Osteoblast (primary cell): ENCODE measurements around the gene SSTR3. TPM values are rescaled to one million over a fixed set of nuclear protein-coding genes. Genes with fewer than 3 reads are reported as not detected.

Source experiments
- DNase-seq: peaks from one replicate; pipeline ENCODE4 v3.0.0; 2011; ENCODE audit warnings: low spot score, mixed read lengths; ENCODE audit not compliant: insufficient read length; ENCODE audit errors: missing footprints
- H2AFZ ChIP-seq: 2 replicates; pipeline ENCODE4 v1.6.0; 2011; ENCODE audit warnings: mild to moderate bottlenecking, low read length
- H3K27ac ChIP-seq: 2 replicates; pipeline ENCODE4 v1.5.1; 2011; ENCODE audit warnings: mild to moderate bottlenecking, low read depth, low read length, moderate library complexity
- H3K27me3 ChIP-seq: 2 replicates; pipeline ENCODE4 v1.6.0; 2012; ENCODE audit warnings: mild to moderate bottlenecking, control low read depth, inconsistent platforms, low read length, moderate library complexity; ENCODE audit not compliant: insufficient read depth
- H3K36me3 ChIP-seq: 2 replicates; pipeline ENCODE4 v1.5.1; 2011; ENCODE audit warnings: mild to moderate bottlenecking, low read length, control low read depth, moderate library complexity; ENCODE audit not compliant: insufficient read depth
- H3K4me1 ChIP-seq: 2 replicates; pipeline ENCODE4 v1.5.1; 2011; ENCODE audit warnings: mild to moderate bottlenecking, low read length, control low read depth, moderate library complexity; ENCODE audit not compliant: insufficient read depth
- H3K4me2 ChIP-seq: 2 replicates; pipeline ENCODE4 v1.6.0; 2011; ENCODE audit warnings: mild to moderate bottlenecking, low read length; ENCODE audit not compliant: insufficient read depth
- H3K4me3 ChIP-seq: fragments of 200-600 bp; sonication (generic); 3 replicates; pipeline ENCODE4 v1.5.1; 2012; ENCODE audit warnings: mild to moderate bottlenecking, low read length, inconsistent platforms; ENCODE audit not compliant: insufficient read depth
- H3K79me2 ChIP-seq: 2 replicates; pipeline ENCODE4 v1.6.0; 2012; ENCODE audit warnings: mild to moderate bottlenecking, low read length, control low read depth, inconsistent platforms; ENCODE audit not compliant: insufficient read depth
- H3K9me3 ChIP-seq: 2 replicates; pipeline ENCODE4 v1.5.1; 2011; ENCODE audit warnings: low read depth, low read length, control low read depth
- H4K20me1 ChIP-seq: 2 replicates; pipeline ENCODE4 v1.6.0; 2012; ENCODE audit warnings: mild to moderate bottlenecking, low read length, control low read depth; ENCODE audit not compliant: insufficient read depth
- CTCF ChIP-seq: IDR thresholded peaks from 2 replicates; pipeline ENCODE4 v1.5.1; 2011; ENCODE audit warnings: mild to moderate bottlenecking, low read depth, low read length, moderate library complexity; ENCODE audit errors: extremely low read depth
- total RNA-seq: library from RNA; depleted of rRNA; stranded (reverse); fragments of >200 nt; gene quantifications from 2 replicates; pipeline ENCODE4 v1.2.3, GENCODE V29; 2012

SSTR3 gene
- total RNA-seq, 1 donor, result not detected

GRCh38 chr22:37178350-37179125, 33.7 kb downstream of the SSTR3 start:
- no peak for TF ChIP-seq CTCF
- Histone ChIP-seq H3K9me3 (no peaks in the 10 kb centered on the region), H3K4me1 (peaks cover 22% of the 10 kb centered on the region), H3K27ac (no peak overlapping the region), H3K4me3 (no peak overlapping the region), H3K4me2 (no peak overlapping the region), H2AFZ (no peak overlapping the region), H3K79me2 (no peaks in the 10 kb centered on the region), H3K36me3 (no peaks in the 10 kb centered on the region), H3K27me3 (peaks cover 7% of the 10 kb centered on the region), H4K20me1 (no peaks in the 10 kb centered on the region)
- DNase-seq, result peak; percentile 73

GRCh38 chr22:37177755-37178154, 34.5 kb downstream of the SSTR3 start:
- H3K9me3 ChIP-seq, result no peaks in the 10 kb centered on the region
- H3K79me2 ChIP-seq, result no peaks in the 10 kb centered on the region
- no peak overlapping the region for H3K4me2 ChIP-seq
- H3K36me3 ChIP-seq, result no peaks in the 10 kb centered on the region
- no peak overlapping the region for H2AFZ ChIP-seq
- H4K20me1 ChIP-seq, result no peaks in the 10 kb centered on the region
- peaks cover 22% of the 10 kb centered on the region for H3K4me1 ChIP-seq
- H3K27me3 ChIP-seq, result peaks cover 10% of the 10 kb centered on the region
- no peak for TF ChIP-seq CTCF
- no peak overlapping the region for H3K27ac ChIP-seq
- peak; percentile 25 for DNase-seq
- no peak overlapping the region for H3K4me3 ChIP-seq

- H3K4me2 ChIP-seq, result peak overlapping the region; percentile 65
- H3K27ac ChIP-seq, result no peak overlapping the region
- H3K36me3 ChIP-seq, result no peaks in the 10 kb centered on the region
- H3K4me3 ChIP-seq, result peak overlapping the region; percentile 57
- H3K27me3 ChIP-seq, result peaks cover 10% of the 10 kb centered on the region
- peak; percentile 46 for DNase-seq
- no peaks in the 10 kb centered on the region for H3K79me2 ChIP-seq
- H3K9me3 ChIP-seq, result no peaks in the 10 kb centered on the region
- no peaks in the 10 kb centered on the region for H4K20me1 ChIP-seq
- H2AFZ ChIP-seq, result no peak overlapping the region
- TF ChIP-seq CTCF, result no peak
- peaks cover 22% of the 10 kb centered on the region for H3K4me1 ChIP-seq
Observed at GRCh38 chr22:37177221-37177620, 35.1 kb downstream of the SSTR3 start.

GRCh38 chr22:37176464-37177061, 35.7 kb downstream of the SSTR3 start:
- peak overlapping the region; percentile 81 for H2AFZ ChIP-seq
- no peaks in the 10 kb centered on the region for H3K9me3 ChIP-seq
- no peak for TF ChIP-seq CTCF
- H3K27me3 ChIP-seq, result peaks cover 15% of the 10 kb centered on the region
- peak; percentile 94 for DNase-seq
- peaks cover 22% of the 10 kb centered on the region for H3K4me1 ChIP-seq
- no peaks in the 10 kb centered on the region for H3K36me3 ChIP-seq
- peak overlapping the region; percentile 57 for H3K4me3 ChIP-seq
- peak overlapping the region; percentile 13 for H3K27ac ChIP-seq
- no peaks in the 10 kb centered on the region for H3K79me2 ChIP-seq
- H3K4me2 ChIP-seq, result peak overlapping the region; percentile 65
- H4K20me1 ChIP-seq, result no peaks in the 10 kb centered on the region
